ENCODE data around the gene CCDC85B. TPM values are rescaled to one million over a fixed set of nuclear protein-coding genes. Genes with fewer than 3 reads are reported as not detected.

CCDC85B gene
- total and polyA plus RNA-seq, 2 of the 13 experiments (the other 11 are each of a cell fraction or from before 2014, with no cell fraction given) = 8.2 to 19.5 TPM

DNA sequence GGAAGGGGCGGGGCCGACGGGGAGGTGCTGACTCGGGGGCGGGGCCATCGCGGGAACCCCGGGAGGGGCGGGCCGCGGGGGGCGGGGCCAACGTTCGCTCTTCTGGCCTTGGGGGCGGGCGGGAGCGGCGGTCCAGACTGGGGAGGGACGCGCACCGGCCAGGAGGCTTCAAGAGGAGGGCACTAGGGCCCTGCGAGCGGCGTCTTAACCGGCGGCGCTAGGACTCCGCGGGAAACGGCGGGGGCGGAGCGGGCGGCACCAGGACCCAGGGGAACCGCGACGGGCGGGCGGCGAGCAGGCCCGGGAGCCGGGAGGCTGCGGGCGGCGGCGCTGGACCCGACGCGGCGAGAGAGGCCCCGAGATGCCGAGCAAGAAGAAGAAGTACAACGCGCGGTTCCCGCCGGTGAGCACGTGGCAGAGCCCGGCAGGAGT is 28.7 kb downstream of the CCDC85B start, which contains the start of gene DRAP1 (continued):
- TF ChIP-seq, protein P1, sequence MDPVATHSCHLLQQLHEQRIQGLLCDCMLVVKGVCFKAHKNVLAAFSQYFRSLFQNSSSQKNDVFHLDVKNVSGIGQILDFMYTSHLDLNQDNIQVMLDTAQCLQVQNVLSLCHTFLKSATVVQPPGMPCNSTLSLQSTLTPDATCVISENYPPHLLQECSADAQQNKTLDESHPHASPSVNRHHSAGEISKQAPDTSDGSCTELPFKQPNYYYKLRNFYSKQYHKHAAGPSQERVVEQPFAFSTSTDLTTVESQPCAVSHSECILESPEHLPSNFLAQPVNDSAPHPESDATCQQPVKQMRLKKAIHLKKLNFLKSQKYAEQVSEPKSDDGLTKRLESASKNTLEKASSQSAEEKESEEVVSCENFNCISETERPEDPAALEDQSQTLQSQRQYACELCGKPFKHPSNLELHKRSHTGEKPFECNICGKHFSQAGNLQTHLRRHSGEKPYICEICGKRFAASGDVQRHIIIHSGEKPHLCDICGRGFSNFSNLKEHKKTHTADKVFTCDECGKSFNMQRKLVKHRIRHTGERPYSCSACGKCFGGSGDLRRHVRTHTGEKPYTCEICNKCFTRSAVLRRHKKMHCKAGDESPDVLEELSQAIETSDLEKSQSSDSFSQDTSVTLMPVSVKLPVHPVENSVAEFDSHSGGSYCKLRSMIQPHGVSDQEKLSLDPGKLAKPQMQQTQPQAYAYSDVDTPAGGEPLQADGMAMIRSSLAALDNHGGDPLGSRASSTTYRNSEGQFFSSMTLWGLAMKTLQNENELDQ (CRISPR knock-in tag; IDR thresholded peaks at IDR 0.05; ENCODE audit: borderline replicate concordance) = peak; percentile 88; the same call in 1 of the 2 replicates
- TF ChIP-seq ZSCAN9 (CRISPR knock-in tag; IDR thresholded peaks at IDR 0.05; ENCODE audit: borderline replicate concordance) (no peak), HINFP (CRISPR knock-in tag; IDR thresholded peaks at IDR 0.05; ENCODE audit: low read depth) (peak; percentile 75), BATF2 (CRISPR knock-in tag; IDR thresholded peaks at IDR 0.05) (no peak), NFE2 (CRISPR knock-in tag; IDR thresholded peaks at IDR 0.05) (no peak), SKI (IDR thresholded peaks at IDR 0.05; ENCODE audit: partially characterized antibody) (peak; percentile 94), AHR (CRISPR knock-in tag; IDR thresholded peaks at IDR 0.05) (peak; percentile 89; the same call in 1 of the 2 replicates), ZFP36L1 (CRISPR knock-in tag; IDR thresholded peaks at IDR 0.05) (0 out of 2 replicates have a peak, but pooled peaks have one; percentile 44), ZNF263 (CRISPR knock-in tag; IDR thresholded peaks at IDR 0.05) (peak; percentile 61; the same call in 1 of the 2 replicates), KLF12 (CRISPR knock-in tag; IDR thresholded peaks at IDR 0.05; ENCODE audit: borderline replicate concordance) (peak; percentile 81; the same call in 1 of the 2 replicates), HMGA1 (CRISPR knock-in tag; conservative IDR thresholded peaks at IDR 0.05) (no peak), FOXA3 (CRISPR knock-in tag; IDR thresholded peaks at IDR 0.05) (peak; percentile 79), ETV6 (CRISPR knock-in tag; conservative IDR thresholded peaks at IDR 0.05) (peak; percentile 87), ZBTB39 (CRISPR knock-in tag; IDR thresholded peaks at IDR 0.05) (no peak), ZNF777 (CRISPR knock-in tag; IDR thresholded peaks at IDR 0.05) (peak; percentile 90)
- TF ChIP-seq, protein P2, sequence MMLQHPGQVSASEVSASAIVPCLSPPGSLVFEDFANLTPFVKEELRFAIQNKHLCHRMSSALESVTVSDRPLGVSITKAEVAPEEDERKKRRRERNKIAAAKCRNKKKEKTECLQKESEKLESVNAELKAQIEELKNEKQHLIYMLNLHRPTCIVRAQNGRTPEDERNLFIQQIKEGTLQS (CRISPR knock-in tag; IDR thresholded peaks at IDR 0.05) = peak; percentile 77; the same call in 1 of the 2 replicates
- TF ChIP-seq, protein P3, sequence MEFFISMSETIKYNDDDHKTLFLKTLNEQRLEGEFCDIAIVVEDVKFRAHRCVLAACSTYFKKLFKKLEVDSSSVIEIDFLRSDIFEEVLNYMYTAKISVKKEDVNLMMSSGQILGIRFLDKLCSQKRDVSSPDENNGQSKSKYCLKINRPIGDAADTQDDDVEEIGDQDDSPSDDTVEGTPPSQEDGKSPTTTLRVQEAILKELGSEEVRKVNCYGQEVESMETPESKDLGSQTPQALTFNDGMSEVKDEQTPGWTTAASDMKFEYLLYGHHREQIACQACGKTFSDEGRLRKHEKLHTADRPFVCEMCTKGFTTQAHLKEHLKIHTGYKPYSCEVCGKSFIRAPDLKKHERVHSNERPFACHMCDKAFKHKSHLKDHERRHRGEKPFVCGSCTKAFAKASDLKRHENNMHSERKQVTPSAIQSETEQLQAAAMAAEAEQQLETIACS (CRISPR knock-in tag; IDR thresholded peaks at IDR 0.05) = peak; percentile 59
- TF ChIP-seq, protein P4, sequence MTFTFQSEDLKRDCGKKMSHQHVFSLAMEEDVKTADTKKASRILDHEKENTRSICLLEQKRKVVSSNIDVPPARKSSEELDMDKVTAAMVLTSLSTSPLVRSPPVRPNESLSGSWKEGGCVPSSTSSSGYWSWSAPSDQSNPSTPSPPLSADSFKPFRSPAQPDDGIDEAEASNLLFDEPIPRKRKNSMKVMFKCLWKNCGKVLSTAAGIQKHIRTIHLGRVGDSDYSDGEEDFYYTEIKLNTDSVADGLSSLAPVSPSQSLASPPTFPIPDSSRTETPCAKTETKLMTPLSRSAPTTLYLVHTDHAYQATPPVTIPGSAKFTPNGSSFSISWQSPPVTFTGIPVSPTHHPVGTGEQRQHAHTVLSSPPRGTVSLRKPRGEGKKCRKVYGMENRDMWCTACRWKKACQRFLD (CRISPR knock-in tag; IDR thresholded peaks at IDR 0.05; ENCODE audit: borderline replicate concordance) = no peak
- TF ChIP-seq, protein P5, sequence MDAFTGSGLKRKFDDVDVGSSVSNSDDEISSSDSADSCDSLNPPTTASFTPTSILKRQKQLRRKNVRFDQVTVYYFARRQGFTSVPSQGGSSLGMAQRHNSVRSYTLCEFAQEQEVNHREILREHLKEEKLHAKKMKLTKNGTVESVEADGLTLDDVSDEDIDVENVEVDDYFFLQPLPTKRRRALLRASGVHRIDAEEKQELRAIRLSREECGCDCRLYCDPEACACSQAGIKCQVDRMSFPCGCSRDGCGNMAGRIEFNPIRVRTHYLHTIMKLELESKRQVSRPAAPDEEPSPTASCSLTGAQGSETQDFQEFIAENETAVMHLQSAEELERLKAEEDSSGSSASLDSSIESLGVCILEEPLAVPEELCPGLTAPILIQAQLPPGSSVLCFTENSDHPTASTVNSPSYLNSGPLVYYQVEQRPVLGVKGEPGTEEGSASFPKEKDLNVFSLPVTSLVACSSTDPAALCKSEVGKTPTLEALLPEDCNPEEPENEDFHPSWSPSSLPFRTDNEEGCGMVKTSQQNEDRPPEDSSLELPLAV (CRISPR knock-in tag; conservative IDR thresholded peaks at IDR 0.05; ENCODE audit: low read depth) = no peak

Measured in HepG2 (cell line).